Glomerular endothelial cell (primary cell): ENCODE results near the gene UBQLN2. TPM values are rescaled to one million over a fixed set of nuclear protein-coding genes. Genes with fewer than 3 reads are reported as not detected.

Experiments used
- total RNA-seq: library from RNA; depleted of rRNA; stranded (reverse); fragments of >200 nt; gene quantifications from 2 replicates; pipeline ENCODE4 v1.2.3, GENCODE V29; 2015

Gene UBQLN2
- total RNA-seq, 1 donor from 2014 or later, result 24.2 TPM

Other genes starting within 250 kb of the UBQLN2 start
- gene NBDY, start 165.6 kb downstream of the UBQLN2 start, total RNA-seq, result 20.2 and 25.5 TPM in 2 replicates